Hepatocyte (in vitro differentiated cells): ENCODE data around the gene NIPA2.

Experiments
- EZH2 ChIP-seq: fragments of 200-600 bp; sonication (generic); IDR thresholded peaks from 2 replicates; pipeline ENCODE4 v1.6.1; 2016; ENCODE audit warnings: antibody characterized with exemption, mild to moderate bottlenecking, borderline replicate concordance
- EZH2phosphoT487 ChIP-seq: fragments of 200-600 bp; sonication (generic); IDR thresholded peaks from one replicate; pipeline ENCODE4 v1.6.1; 2018; ENCODE audit warnings: antibody characterized with exemption, mild to moderate bottlenecking, low read depth, moderate library complexity; ENCODE audit not compliant: unreplicated experiment, severe bottlenecking
- TF ChIP-seq, protein P1 (sequence below): fragments of 200-600 bp; sonication (generic); IDR thresholded peaks from 2 replicates; pipeline ENCODE4 v1.5.1; 2016; ENCODE audit warnings: antibody characterized with exemption, mild to moderate bottlenecking; ENCODE audit not compliant: poor library complexity

DNA sequence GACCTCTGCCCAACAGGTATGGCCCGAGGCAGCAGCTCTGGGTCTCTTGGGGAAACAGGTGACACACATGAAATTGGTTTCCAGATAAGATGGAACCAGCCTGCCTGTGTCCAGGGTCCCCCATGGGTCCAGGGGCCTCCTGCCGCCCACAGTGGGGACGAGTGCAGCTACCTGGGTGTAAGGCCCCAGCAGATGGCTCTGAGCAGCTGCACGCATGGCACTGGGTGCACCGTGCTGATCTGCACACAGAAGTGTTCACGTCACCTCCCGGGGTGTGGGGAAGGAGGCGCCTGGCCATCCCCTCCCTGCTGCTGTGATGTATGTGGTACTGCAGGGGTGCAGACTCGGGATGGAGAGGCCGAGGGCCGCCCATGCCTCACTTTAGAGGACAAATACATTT is 63.6 kb downstream of the NIPA2 start:
- TF ChIP-seq, protein P1, sequence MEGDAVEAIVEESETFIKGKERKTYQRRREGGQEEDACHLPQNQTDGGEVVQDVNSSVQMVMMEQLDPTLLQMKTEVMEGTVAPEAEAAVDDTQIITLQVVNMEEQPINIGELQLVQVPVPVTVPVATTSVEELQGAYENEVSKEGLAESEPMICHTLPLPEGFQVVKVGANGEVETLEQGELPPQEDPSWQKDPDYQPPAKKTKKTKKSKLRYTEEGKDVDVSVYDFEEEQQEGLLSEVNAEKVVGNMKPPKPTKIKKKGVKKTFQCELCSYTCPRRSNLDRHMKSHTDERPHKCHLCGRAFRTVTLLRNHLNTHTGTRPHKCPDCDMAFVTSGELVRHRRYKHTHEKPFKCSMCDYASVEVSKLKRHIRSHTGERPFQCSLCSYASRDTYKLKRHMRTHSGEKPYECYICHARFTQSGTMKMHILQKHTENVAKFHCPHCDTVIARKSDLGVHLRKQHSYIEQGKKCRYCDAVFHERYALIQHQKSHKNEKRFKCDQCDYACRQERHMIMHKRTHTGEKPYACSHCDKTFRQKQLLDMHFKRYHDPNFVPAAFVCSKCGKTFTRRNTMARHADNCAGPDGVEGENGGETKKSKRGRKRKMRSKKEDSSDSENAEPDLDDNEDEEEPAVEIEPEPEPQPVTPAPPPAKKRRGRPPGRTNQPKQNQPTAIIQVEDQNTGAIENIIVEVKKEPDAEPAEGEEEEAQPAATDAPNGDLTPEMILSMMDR, result no peak
- TF ChIP-seq EZH2 (no peak), EZH2phosphoT487 (no peak)
